HG03354 (cell line): ENCODE data around the gene FAM163B.

Experiments used
- ATAC-seq: cut with Tn5 transposase; IDR thresholded peaks from one replicate; pipeline ENCODE4 v1.9.1; 2021; ENCODE audit warnings: mild to moderate bottlenecking; ENCODE audit not compliant: unreplicated experiment, poor library complexity, severe bottlenecking

The FAM163B gene

DNA sequence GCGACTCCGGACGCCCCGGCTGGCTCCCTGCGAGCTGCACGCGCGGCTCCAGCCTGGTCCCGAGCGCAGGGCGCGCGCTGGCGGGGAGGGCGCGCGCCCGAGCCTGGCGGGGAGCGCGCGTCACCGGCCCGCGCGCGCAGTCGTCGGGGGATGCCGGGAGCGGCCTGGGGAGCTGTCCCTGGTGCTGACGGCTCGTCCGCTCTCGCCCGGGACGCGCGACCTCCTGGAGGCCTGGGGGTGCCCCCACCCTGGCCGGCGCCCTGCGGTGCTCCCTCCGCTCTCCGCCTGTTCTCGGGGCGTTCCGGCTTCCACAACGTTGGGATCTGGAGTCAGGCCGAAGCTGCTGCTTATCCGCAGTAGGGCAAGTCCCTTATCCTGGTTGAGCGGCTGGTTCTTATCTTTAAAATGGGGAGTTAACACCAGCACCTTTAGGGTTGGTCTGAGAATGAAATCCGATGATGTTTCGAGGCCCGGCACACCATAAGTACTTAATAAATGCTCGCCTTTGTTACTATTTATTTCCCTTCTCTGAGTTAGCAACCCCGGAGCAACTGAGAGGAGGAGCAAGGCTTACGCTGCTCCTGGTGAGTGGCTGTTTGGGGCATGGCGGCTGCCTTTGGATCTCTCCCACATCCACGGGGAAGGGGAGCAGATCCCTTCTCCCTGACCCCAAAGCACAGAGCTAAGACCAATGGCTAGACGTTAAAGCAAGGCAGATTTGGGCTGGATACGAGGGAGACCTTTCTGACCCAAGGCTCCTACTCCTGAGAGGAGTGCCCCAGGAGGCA, at the start of gene FAM163B:
TSS of gene FAM163B (minus strand) at position 79 of the 788 bp plus-strand sequence. CDS start 29,166 bp downstream, outside the sequence.
- no peak for ATAC-seq

DNA sequence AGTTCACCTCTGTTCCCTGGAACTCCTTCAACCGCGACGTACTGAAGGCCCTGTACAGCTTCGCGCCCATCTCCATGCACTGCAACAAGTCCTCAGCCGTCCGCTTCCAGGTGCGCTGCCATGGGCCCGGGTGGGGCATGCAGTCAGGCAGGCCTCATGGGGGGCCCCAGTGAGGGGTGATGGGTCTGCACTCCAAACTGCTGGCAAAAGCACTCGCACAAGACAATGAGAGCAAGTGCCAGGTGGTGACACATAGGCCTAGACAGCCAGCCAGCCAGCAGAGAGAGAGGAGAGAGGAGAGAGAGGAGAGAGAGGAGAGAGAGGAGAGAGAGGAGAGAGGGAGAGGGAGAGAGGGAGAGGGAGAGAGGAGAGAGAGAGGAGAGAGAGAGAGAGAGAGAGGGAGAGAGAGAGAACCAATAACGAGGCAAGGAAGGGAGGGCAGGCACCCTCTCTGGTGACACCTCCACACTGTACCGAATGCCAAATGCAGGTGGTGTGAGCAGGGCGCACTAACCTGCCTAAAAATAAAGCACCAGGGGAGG, 48.0 kb upstream of the FAM163B start:
- no peak for ATAC-seq

DNA sequence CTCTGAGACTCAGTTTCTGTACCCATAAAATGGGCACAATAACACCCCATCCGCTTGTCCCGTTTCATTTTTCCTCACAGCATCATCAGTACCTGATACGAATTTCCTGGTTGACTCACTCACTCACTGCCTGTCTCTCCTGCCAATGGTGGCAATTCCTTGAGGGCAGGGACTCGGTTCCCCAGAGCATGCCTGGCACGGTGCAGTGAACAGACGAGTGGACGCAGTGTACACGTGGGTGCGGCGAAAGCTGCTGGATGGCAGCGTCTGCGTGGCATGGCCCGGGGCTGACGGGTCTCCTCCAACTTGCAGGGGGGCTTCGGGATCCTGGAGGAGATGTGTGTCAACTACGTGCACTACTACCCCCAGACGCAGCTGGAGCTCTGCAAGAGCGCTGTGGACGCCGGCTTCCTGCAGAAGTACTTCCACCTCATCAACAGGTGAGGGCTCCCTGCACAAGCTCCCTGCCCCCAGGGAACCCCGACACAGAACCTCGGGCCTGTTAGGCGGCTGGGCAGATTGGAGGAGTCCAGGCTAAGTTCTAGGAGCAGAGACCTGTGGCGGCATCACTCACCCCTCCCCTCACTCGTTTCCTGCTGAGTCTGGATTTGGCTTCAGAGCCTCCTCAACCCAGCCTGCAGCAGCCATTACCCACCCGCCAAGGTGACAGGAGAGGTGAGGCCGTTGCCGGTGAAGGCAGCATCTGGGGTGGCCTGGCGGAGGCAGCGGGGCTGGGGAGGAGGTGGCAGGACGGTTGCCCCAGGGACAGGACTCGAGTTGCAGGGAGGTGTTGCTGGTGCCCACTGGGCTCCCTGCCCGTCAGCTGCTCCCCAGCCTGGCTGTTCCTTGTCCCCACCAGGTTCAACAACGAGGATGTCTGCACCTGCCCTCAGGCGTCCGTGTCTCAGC, 47.3 kb upstream of the FAM163B start:
- ATAC-seq, result no peak

DNA sequence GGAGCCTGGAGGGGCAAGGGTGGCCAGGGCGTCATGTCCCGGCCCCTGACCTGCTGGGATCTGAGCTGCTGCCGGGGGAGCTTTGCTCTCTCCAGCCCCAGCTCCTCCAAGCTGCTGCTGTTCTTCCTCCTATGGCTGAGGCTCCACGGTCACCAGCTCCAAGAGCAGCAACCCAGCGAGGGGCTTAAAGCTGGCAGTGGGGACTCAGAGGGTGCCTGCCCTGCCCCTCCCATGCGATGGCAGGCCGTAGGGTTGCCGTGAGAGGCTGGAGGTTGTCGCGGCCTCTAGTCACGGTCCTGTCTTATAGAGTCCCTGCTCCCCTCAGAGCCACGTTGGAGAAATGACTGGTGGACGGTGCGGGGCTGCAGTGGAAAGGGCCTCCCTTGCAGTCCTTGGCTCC, 46.5 kb upstream of the FAM163B start:
- ATAC-seq, result no peak

DNA sequence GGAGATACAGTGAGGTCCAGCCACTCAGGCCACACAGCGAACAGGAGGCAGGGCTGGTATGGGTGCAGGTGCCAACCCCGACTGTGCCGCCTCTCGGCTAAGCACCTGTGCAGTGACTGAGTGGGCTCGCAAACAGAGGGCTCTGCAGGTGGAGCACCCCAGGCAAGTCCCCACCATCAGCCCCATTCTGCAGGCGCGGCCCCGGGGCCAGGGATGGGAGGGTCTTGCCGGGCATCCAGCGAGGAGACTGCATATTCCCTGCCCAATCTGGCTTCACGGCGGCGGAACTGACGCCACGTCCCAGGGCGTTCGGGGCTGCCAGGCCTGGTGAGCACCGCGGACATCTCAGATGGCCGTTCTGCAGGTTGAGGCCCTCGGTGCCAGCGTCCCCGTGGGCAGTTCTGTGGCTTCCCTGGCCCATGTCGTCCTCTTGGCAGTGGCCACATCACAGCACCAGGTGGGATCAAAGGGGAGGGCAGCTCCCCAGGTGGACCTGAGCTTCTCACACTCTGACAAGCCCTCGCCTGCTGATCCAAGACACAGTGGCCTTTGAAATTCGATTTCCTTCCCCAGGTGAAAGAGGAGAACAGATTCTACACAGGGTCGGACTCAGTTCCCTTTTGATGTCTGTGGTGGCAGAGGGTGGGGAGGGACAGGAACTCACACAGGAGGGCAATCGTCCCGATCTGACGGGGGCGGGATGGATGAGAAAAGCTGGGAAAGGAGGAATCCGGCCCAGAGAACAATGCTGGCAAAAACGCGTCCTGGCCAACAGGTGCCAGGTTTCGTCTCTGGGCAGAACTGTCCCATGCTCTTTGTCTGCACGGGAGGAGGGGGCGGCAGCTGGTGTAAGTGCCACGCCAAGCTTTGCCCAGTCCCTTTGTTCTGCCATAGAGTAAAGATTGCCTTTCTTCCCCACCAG, 45.8 kb upstream of the FAM163B start:
- no peak for ATAC-seq

DNA sequence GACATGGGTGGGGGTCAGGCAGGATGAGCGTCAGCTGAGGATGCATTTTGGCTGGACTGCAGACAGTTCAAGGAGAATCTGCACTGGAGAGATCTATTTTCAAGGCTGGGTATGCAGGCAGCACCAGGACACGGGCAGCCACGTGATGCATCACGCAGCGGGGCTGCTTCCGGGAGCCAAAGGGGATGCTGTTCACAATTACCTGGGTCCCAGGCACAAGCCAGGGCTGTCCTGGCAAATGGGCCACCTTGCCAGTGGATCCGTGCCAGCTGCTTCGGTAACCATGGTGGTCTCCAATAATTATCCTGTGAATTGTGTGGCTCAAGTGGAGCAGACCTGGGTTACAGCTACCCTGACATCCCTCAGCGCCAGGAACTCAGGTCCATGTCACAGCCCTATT, 44.4 kb upstream of the FAM163B start:
- ATAC-seq, result no peak

DNA sequence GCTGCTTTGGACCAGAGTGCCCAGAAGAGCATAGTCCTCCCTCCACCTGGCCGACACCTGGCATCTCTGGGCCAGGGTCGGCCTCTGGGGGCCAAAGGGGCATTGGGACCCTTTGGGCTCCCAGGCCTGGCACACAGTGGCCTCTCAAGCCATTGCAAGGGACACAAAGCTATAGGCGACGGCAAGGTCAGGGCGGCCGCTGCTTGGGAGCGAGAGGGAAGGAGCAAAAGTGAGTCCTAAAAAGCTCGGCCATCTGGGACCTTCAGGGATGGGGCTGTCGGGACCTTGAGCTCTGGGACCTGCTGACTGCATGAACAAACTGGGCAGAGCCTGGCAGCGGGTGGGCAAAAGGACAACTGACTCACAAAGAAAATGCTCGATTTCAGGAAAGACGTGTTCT, 40.8 kb upstream of the FAM163B start:
- no peak for ATAC-seq

DNA sequence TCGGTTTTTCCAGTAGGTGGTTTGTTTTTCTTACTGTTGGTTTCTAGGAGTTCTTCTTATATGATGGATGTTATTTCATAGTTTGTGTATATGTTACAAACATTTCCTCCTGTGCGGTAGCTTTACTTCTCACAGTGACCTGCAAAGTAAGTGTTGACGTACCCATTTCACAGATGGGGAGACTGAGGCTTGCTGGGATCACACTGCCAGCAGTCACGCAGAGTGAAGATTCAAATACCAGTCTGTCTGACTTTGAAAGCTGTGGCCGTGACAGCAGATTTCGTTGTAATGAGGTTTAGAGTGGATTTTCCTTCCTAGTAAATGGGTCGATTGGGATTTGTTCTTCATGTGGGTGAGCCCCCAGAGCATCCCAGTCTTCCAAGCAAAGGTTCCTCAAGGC, 40.0 kb upstream of the FAM163B start:
- ATAC-seq, result no peak

DNA sequence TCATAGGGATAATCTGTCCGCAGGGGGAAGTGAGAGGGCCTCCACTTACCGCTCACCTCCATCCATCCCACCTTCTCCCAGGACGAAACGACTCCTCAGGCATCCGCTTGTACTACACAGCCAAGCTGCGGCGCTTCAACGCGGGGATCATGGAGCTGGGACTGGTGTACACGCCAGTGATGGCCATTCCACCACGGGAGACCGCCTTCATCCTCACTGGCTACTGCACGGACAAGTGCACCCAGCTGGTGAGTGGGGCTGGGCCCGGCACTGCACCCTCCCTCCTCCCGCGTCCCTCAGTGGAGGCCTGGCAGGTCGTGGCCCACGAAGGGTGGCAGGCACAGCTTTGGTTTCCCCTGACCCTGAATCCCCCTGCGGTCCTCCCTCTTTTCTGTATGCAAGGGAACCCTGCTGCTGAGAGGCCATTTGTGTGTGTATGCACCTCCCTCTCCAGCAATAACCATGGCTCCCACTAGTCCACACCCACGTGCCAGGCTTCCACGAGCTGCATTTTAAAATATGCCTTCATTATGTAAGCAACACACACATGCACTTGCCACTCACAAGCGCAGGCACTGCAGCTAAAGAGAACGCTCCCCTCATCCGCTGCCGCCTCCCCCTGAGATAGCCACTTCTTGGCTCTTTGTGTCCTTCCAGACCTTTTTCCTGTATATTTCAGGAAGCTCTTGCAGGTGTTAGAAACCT, 38.7 kb upstream of the FAM163B start:
- ATAC-seq, result no peak

DNA sequence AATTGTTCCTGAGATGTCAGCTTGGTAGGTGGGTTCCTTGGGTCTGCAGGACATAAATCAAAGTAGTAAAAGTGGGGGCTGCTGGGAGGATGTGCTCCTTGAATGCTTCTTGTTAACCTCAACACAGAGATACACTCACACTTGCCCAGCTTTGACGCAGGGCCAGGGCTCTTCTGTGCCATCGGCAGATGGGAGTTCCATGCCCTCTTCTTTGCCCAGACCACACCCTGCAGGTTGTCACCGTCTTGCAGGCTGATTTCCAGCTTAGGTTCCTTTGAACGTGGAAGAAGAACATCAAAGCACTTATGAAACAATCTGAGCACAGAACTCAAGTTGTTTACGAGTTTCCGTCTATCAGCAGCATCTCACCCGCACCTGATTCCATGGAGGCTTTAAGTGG, 38.0 kb upstream of the FAM163B start:
- no peak for ATAC-seq

DNA sequence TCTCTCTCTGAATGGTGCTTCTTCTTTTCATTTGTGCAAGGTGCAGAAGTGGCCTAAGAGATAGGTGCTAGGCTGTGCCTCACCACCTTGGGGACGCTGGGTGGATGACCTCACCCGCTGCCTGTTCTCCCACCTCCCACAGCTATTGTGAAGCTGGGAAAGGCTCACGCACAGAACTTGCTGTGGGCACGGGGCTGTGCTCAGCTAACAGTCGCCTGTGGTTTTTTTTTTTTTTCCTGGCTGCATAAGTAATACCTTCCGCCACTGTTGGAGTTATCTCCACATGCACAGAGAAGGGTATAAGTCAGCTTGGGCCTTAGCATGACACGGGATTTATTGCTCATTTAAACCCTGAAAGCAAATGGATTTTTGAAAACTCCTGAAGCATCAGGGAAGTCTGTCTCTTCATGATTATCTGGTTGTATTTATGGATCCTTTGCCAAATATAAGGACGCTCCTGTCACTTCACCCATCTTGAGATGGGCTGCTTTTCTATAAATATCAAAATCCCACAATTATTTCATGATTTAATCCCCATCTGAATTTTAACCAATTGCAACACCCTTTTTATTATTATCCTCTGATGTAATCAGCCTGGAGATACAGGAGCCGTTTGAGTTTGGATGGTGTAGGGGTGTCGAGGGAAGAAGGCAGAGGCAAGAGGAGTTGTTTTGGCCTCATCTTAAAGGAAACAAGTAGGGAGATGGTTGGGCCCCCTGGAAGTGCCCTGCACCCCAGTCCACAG, 36.0 kb upstream of the FAM163B start:
- no peak for ATAC-seq

DNA sequence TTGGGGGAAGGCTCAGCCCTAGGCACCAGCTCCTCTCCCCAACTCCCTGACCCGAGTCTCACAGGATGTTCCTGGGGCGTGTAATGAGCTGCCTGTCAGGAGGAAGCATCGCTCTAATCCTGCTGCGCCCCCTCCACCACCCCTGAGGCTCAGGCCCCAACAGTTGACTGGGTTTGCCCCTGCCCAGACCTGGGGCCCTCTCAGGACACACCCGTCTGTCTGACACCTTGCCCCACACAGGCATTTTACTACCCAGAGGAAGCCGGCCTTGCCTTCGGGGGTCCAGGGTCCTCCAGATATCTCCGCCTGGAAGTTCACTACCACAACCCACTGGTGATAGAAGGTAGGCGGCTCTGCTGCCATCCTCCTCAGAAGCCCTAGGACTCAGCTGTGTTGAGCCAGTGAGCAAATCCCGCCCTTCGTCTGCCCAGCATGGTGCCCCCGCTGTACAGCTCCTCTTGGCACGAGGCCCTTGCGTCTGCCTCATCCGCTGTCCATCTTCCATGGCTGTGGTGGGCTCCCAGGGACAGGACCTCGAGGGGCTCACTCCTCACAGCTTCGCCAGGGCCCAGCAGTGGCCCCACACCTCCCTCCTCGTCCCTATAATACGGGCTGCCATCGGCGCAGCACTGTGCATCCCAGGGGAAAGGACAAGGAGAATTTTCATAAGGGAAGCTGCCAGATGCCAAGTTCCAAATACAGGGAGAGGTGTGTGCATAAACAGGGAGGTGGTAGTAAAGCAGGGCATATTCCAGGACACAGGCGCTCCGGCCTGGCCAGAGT, 35.0 kb upstream of the FAM163B start:
- no peak for ATAC-seq

DNA sequence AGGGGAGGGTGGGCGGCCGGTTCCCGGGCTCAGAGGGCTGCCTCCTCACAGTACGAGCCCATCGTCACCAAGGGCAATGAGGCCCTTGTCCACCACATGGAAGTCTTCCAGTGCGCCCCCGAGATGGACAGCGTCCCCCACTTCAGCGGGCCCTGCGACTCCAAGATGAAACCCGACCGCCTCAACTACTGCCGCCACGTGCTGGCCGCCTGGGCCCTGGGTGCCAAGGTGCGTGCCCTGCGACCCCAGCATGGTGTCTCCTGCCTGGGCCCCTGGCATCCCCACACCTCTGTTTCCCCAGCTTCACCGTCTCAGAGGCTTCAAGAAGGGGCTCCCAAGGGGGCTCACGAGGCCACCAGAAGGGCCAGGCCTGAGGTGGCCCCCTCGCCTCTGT, 34.2 kb upstream of the FAM163B start:
- ATAC-seq, result no peak

DNA sequence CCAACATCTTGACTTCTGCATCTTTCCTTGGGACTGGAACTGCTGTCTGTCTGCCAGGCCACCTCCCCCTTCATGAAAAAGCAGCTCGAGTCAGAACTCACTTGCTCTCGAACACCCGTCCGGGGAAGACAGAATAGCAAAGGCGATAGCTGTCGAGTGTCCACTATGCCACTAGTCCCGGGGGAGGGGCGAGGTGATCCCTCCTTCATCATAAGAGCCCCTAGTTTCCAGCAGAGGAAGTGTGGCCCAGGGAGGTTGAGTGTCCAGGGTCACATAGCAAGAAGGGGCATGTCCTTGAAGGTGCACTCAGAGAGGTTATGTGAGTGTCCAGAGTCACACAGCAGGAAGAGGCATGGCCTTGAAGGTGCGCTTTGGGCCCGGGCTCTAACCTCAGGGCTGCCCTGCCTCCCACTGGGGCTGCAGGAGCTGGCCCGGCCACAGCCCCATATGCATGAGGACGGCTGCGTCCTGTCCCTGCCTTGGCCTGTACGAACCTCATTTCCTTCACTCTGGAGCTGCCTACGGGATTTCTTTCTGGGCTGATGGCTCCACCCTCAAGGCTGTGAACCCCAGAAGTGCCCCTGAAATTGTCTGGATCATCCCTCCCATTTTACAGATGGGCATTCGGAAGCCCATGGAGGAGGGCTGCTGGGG, 33.6 kb upstream of the FAM163B start:
- ATAC-seq, result no peak

DNA sequence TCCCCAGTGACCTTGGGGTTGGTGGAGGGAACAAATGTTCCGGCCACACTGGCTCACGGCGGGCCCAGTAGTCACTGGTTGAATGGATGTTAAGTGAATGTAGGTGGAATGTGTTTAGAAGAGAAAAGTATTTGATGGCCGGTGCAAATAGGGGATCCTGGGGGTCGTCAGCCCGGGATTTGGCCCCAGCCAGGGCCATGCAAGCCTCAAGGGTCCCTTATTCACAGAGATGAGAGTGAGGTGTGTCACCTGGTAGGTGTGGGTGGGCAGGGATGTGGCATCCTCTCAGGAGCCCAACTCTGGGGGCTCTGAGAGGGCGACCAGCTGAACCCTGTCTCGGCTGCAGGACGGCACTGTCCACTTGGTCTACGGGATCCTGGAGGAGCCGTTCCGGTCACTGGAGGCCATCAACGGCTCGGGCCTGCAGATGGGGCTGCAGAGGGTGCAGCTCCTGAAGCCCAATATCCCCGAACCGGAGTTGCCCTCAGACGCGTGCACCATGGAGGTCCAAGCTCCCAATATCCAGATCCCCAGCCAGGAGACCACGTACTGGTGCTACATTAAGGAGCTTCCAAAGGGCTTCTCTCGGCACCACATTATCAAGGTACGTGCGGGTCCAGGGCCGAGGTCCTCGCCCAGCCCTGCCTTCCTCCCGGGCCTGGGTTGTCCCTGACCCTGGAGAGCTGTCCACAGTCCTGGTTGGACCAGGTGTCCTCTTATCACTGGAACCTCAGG, 32.8 kb upstream of the FAM163B start:
- no peak for ATAC-seq

DNA sequence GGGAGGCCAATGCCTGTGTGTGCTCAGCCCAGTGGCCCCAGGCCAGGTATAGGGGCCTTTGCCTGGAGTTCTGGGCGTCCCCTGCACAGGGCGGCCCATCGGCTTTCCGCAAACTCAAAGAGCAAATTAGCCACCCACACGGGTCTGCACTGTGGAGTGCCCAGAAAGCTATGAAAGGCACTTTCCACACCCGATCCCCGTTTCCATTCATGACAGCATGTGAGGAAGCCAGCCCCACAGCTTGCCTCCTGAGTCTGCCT, 32.1 kb upstream of the FAM163B start:
- ATAC-seq, result no peak
